Tibial nerve (tissue), 4 donors: ENCODE data around the gene DLGAP1.
"Not testable (repeated sequence)": the region's sequence is repeated elsewhere in the genome, so short reads cannot be mapped to it uniquely, and the experiment has no call there.

Experiments used
- EP300 ChIP-seq, 2 donors: sonication (generic); formaldehyde crosslinking; IDR thresholded peaks; one replicate each; pipeline ENCODE4 v1.6.1; 2017; ENCODE audit warnings: antibody characterized with exemption in 2 of 2, mild to moderate bottlenecking in 1 of 2
- TF ChIP-seq, protein P1 (sequence below), 5 experiments: fragments of 200-600 bp in 3 of 5; fragments of 450-650 bp in 2 of 5; sonication (generic) in 3 of 5; IDR thresholded peaks; one replicate each; pipeline ENCODE4 v1.5.1; 2016 to 2019; ENCODE audit warnings: antibody characterized with exemption in 5 of 5, mild to moderate bottlenecking in 3 of 5, moderate library complexity in 2 of 5

DNA sequence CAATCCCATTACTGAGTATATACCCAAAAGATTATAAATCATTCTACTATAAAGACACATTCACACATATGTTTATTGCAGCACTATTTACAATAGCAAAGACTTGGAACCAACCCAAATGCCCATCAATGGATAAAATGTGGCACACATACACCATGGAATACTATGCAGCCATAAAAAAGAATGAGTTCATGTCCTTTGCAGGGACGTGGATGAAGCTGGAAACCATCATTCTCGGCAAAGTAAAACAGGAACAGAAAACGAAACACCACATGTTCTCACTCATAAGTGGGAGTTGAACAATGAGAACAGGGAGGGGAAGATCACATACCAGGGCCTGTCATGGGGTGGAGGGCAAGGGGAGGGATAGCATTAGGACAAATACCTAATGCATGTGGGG lies 167.8 kb downstream of the DLGAP1 start:
- TF ChIP-seq, protein P1, sequence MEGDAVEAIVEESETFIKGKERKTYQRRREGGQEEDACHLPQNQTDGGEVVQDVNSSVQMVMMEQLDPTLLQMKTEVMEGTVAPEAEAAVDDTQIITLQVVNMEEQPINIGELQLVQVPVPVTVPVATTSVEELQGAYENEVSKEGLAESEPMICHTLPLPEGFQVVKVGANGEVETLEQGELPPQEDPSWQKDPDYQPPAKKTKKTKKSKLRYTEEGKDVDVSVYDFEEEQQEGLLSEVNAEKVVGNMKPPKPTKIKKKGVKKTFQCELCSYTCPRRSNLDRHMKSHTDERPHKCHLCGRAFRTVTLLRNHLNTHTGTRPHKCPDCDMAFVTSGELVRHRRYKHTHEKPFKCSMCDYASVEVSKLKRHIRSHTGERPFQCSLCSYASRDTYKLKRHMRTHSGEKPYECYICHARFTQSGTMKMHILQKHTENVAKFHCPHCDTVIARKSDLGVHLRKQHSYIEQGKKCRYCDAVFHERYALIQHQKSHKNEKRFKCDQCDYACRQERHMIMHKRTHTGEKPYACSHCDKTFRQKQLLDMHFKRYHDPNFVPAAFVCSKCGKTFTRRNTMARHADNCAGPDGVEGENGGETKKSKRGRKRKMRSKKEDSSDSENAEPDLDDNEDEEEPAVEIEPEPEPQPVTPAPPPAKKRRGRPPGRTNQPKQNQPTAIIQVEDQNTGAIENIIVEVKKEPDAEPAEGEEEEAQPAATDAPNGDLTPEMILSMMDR (IDR thresholded peaks at IDR 0.05) = not testable (repeated sequence)
- TF ChIP-seq EP300 (IDR thresholded peaks at IDR 0.05) = not testable (repeated sequence)
